Adrenal gland (tissue), 12 donors: Measurements from ENCODE around the gene GPSM1. TPM values are rescaled to one million over a fixed set of nuclear protein-coding genes. Genes with fewer than 3 reads are reported as not detected.

Experiments
- DNase-seq, 7 donors: peaks; one replicate each; pipeline ENCODE4 v3.0.0-alpha.2; 2019 to 2020
- H3K27ac ChIP-seq, 5 donors: fragments of 200-600 bp; sonication (generic) in 4 of 5; 1 replicate in 3 of 5; 2 replicates in 2 of 5; pipeline versions ENCODE4 v1.5.1 to v1.8.0; 2016 to 2020; ENCODE audit warnings: mild to moderate bottlenecking in 1 of 5
- H3K27me3 ChIP-seq: fragments of 200-600 bp; 2 replicates; pipeline ENCODE4 v1.8.0; 2021
- H3K36me3 ChIP-seq, 2 donors: fragments of 200-600 bp; replicated peaks in 1 of 2; 1 replicate in 1 of 2; 2 replicates in 1 of 2; pipeline versions ENCODE4 v1.5.1 to v1.8.0; 2018 to 2022
- H3K4me1 ChIP-seq, 2 donors: fragments of 200-600 bp; replicated peaks in 1 of 2; 1 replicate in 1 of 2; 2 replicates in 1 of 2; pipeline versions ENCODE4 v1.5.1 to v1.8.0; 2018 to 2021
- H3K4me3 ChIP-seq, 4 donors: fragments of 200-600 bp; sonication (generic) in 3 of 4; one replicate each; pipeline ENCODE4 v1.5.1; 2016 to 2018
- H3K9me3 ChIP-seq, 3 donors: fragments of 200-600 bp; sonication (generic) in 1 of 3; replicated peaks in 1 of 3; 1 replicate in 2 of 3; 2 replicates in 1 of 3; pipeline versions ENCODE4 v1.5.1 to v1.8.0; 2016 to 2021
- CTCF ChIP-seq, 6 experiments: fragments of 450-650 bp in 4 of 6; fragments of 200-600 bp in 2 of 6; sonication (generic) in 1 of 6; IDR thresholded peaks; 1 replicate in 5 of 6; 2 replicates in 1 of 6; pipeline versions ENCODE4 v1.5.1 to v1.8.0; 2016 to 2021; ENCODE audit warnings: antibody characterized with exemption in 6 of 6, mild to moderate bottlenecking in 2 of 6, moderate library complexity in 1 of 6
- POLR2A ChIP-seq, 2 donors: fragments of 450-650 bp; IDR thresholded peaks; one replicate each; pipeline ENCODE4 v1.6.1; 2017; ENCODE audit warnings: antibody characterized with exemption in 2 of 2, mild to moderate bottlenecking in 2 of 2, moderate library complexity in 1 of 2
- WGBS, 4 donors: extraction: QIAGEN DNeasy Blood & Tissue Kit in 2 of 4; methylation state at CpG; one replicate each; pipeline versions ENCODE4 v1.1.5 to v1.1.7; 2013 to 2017; 5-methylcytosine and 5-hydroxymethylcytosine counted together
- intact Hi-C, 2 donors: fragments of 100-400 bp; cut with DNase I; formaldehyde crosslinking; loops; one replicate each; pipeline versions ENCODE4 v1.14.1 to v1.15.0; 2022 to 2023
- polyA plus RNA-seq, 3 donors: library from polyadenylated mRNA; stranded (reverse); fragments of 200-250 nt in 2 of 3; fragments of 350-450 nt in 1 of 3; fragmentation: Illumina TruSeq in 1 of 3; extraction: RNeasy Lipid Tissue Mini Kit (QIAGEN cat#74804) in 1 of 3; gene quantifications; one replicate each; pipeline ENCODE4 v1.2.3, GENCODE V29; 2013 to 2014
- total RNA-seq, 9 donors: library from RNA; depleted of rRNA in 4 of 9; stranded (reverse); fragments of >200 nt in 4 of 9; fragments of 120-200 nt in 1 of 9; fragmentation: NEBNext Ultra II Directional in 1 of 9; extraction: Animal tissue kit (Norgen Biotek cat#: 25700) in 1 of 9; gene quantifications; one replicate each; pipeline versions ENCODE4 v1.1.0 to v1.2.4, GENCODE V29; 2013 to 2023
- donor health status: healthy with polysubstance abuse.
- donor health status: Bipolar disorder and iron deficiency.
- donor health status: DM: yes; HTN: yes; CAD: no.
- donor health status: DM: no; HTN: no; CAD: no.
- donor health status: DM: no; HTN: no; CAD: no.
- donor health status: DM: yes; HTN: yes; CAD: no.

Gene GPSM1
- total and polyA plus RNA-seq, 12 donors, result 2.9 to 50.4 (median 17.2) TPM

- H3K4me1 ChIP-seq, result peaks cover 7% of the 10 kb centered on the region in 2 donors
- TF ChIP-seq CTCF (IDR thresholded peaks at IDR 0.05) (peak; percentile 35 to 75 (median 67)), POLR2A (IDR thresholded peaks at IDR 0.05) (no peak)
- 53 to 69% (median 57%) methylated on average over 7 to 12 of the region's 12 CpGs for WGBS, 4 donors
- no peak overlapping the region for H3K4me3 ChIP-seq
- peak in 6 of 7 donors; percentile 44 to 71 (median 56) for DNase-seq
- no peak overlapping the region for H3K27ac ChIP-seq
- no peaks in the 10 kb centered on the region for H3K9me3 ChIP-seq
- intact Hi-C loops, result loop anchor here in 1 of 2 donors (2.0 kb wide), 1 partner anchor 88 kb away; the partner anchor contains the start of gene SNAPC4
- no peaks in the 10 kb centered on the region for H3K27me3 ChIP-seq
- H3K36me3 ChIP-seq, result no peaks in the 10 kb centered on the region
Measured at GRCh38 chr9:136312436-136312835, 14.9 kb upstream of the GPSM1 start.

GRCh38 chr9:136313111-136314055 is 14.0 kb upstream of the GPSM1 start:
- intact Hi-C loops, result loop anchor here in 1 of 2 donors (2.0 kb wide), 1 partner anchor 87 kb away; the partner anchor contains the start of gene SNAPC4
- Histone ChIP-seq H3K27me3 (no peaks in the 10 kb centered on the region), H3K36me3 (no peaks in the 10 kb centered on the region), H3K9me3 (no peaks in the 10 kb centered on the region), H3K27ac (no peak overlapping the region), H3K4me1 (peaks cover 11 to 13% of the 10 kb centered on the region in 2 donors), H3K4me3 (no peak overlapping the region)
- WGBS, 4 donors, result 85 to 89% (median 86%) methylated on average over 9 to 18 of the region's 18 CpGs
- TF ChIP-seq CTCF (IDR thresholded peaks at IDR 0.05) (no peak), POLR2A (IDR thresholded peaks at IDR 0.05) (no peak)
- no peak for DNase-seq

GRCh38 chr9:136314056-136314416 is 13.3 kb upstream of the GPSM1 start:
- no peak overlapping the region for H3K27ac ChIP-seq
- no peak for DNase-seq
- WGBS, 4 donors, result 66 to 83% (median 75%) methylated on average over 3 of the region's 3 CpGs
- H3K27me3 ChIP-seq, result no peaks in the 10 kb centered on the region
- no peaks in the 10 kb centered on the region for H3K9me3 ChIP-seq
- H3K4me3 ChIP-seq, result no peak overlapping the region
- H3K4me1 ChIP-seq, result peaks cover 11 to 13% of the 10 kb centered on the region in 2 donors
- no peaks in the 10 kb centered on the region for H3K36me3 ChIP-seq
- intact Hi-C loops, result no loop called here
- TF ChIP-seq POLR2A (IDR thresholded peaks at IDR 0.05) (no peak), CTCF (IDR thresholded peaks at IDR 0.05) (no peak)

- H3K9me3 ChIP-seq, result no peaks in the 10 kb centered on the region
- no peaks in the 10 kb centered on the region for H3K36me3 ChIP-seq
- DNase-seq, result no peak
- no peak overlapping the region for H3K27ac ChIP-seq
- WGBS, 4 donors, result 79 to 92% (median 88%) methylated on average over 3 to 4 of the region's 4 CpGs
- intact Hi-C loops, result no loop called here
- no peak for TF ChIP-seq POLR2A (IDR thresholded peaks at IDR 0.05)
- TF ChIP-seq CTCF (IDR thresholded peaks at IDR 0.05), result no peak
- peaks cover 11 to 13% of the 10 kb centered on the region in 2 donors for H3K4me1 ChIP-seq
- H3K4me3 ChIP-seq, result no peak overlapping the region
- no peaks in the 10 kb centered on the region for H3K27me3 ChIP-seq
Measured at GRCh38 chr9:136314944-136315343, 12.4 kb upstream of the GPSM1 start.
